Small intestine (tissue), 4 donors: Measurements from ENCODE around the gene TOMM7. TPM values are rescaled to one million over a fixed set of nuclear protein-coding genes. Genes with fewer than 3 reads are reported as not detected.

Source experiments
- polyA plus RNA-seq, 4 donors: library from polyadenylated mRNA; stranded (reverse) in 3 of 4; unstranded in 1 of 4; fragments of 200-250 nt in 3 of 4; fragments of 120-200 nt in 1 of 4; gene quantifications; one replicate each; pipeline versions ENCODE4 v1.2.1 to v1.2.3, GENCODE V29; 2013
- donor health status: healthy with polysubstance abuse.
- donor health status: Bipolar disorder and iron deficiency.
- donor health status: healthy.

TOMM7 gene
- polyA plus RNA-seq, 4 donors, result 270 to 556 (median 390) TPM

Other genes starting within 250 kb of the TOMM7 start
- gene IL6, start 95.6 kb downstream of the TOMM7 start, polyA plus RNA-seq, result 1 to 10 TPM in 2 of 4 donors, under 1 TPM in 1, not detected in 1; 0.19 to 4.9 (median 2.2) TPM
- 10 to 100 TPM in 2 of 4 donors, 1 to 10 TPM in 2; 4.0 to 26.6 (median 10.8) TPM for gene HYCC1, start 191.3 kb upstream of the TOMM7 start, polyA plus RNA-seq